Esophagus squamous epithelium (tissue), 5 donors: Measurements from ENCODE around the gene GSX1. TPM values are rescaled to one million over a fixed set of nuclear protein-coding genes. Genes with fewer than 3 reads are reported as not detected.

Experiments
- DNase-seq: peaks from one replicate; lab custom pipeline; 2025; lab: John Stamatoyannopoulos, UW
- H3K27ac ChIP-seq, 4 donors: fragments of 200-600 bp; sonication (generic); one replicate each; pipeline ENCODE4 v1.5.1; 2016 to 2019; ENCODE audit warnings: mild to moderate bottlenecking in 1 of 4
- H3K27me3 ChIP-seq, 4 donors: fragments of 200-600 bp; sonication (generic); 1 replicate in 3 of 4; 2 replicates in 1 of 4; pipeline versions ENCODE4 v1.5.1 to v1.6.0; 2017 to 2021; ENCODE audit warnings: antibody characterized with exemption in 1 of 4
- H3K36me3 ChIP-seq, 3 donors: fragments of 200-600 bp; sonication (generic); one replicate each; pipeline ENCODE4 v1.5.1; 2016 to 2019
- H3K4me1 ChIP-seq, 3 donors: fragments of 200-600 bp; sonication (generic); one replicate each; pipeline ENCODE4 v1.5.1; 2017 to 2019
- H3K4me3 ChIP-seq, 4 donors: fragments of 200-600 bp; sonication (generic); 1 replicate in 3 of 4; 2 replicates in 1 of 4; pipeline ENCODE4 v1.5.1; 2016 to 2019; ENCODE audit warnings: mild to moderate bottlenecking in 2 of 4, moderate library complexity in 1 of 4
- H3K9me3 ChIP-seq, 3 donors: fragments of 200-600 bp; sonication (generic); one replicate each; pipeline ENCODE4 v1.5.1; 2016 to 2019
- CTCF ChIP-seq, 6 experiments: fragments of 450-650 bp in 4 of 6; fragments of 200-600 bp in 2 of 6; sonication (generic) in 2 of 6; IDR thresholded peaks; one replicate each; pipeline ENCODE4 v1.5.1; 2016 to 2019; ENCODE audit warnings: antibody characterized with exemption in 6 of 6, mild to moderate bottlenecking in 4 of 6, moderate library complexity in 4 of 6
- POLR2A ChIP-seq, 4 donors: fragments of 450-650 bp; IDR thresholded peaks; one replicate each; pipeline ENCODE4 v1.6.1; 2017; ENCODE audit warnings: antibody characterized with exemption in 4 of 4, mild to moderate bottlenecking in 4 of 4, moderate library complexity in 3 of 4
- WGBS, 2 donors: methylation state at CpG; one replicate each; pipeline ENCODE4 v1.1.5; 2018; 5-methylcytosine and 5-hydroxymethylcytosine counted together
- intact Hi-C: fragments of 100-400 bp; cut with DNase I; formaldehyde crosslinking; loops from one replicate; pipeline ENCODE4 v1.15.0; 2022
- total RNA-seq, 4 donors: library from RNA; depleted of rRNA; stranded (reverse); fragments of >200 nt; gene quantifications; one replicate each; pipeline ENCODE4 v1.1.0, GENCODE V29; 2016
- donor health status: DM: yes; HTN: yes; CAD: no.

The GSX1 gene
- total RNA-seq, 4 donors from 2014 or later: not detected

GRCh38 chr13:27793507-27794367 lies 1.5 kb downstream of the GSX1 start:
- intact Hi-C loops: no loop called here
- Histone ChIP-seq H3K4me3 (no peak overlapping the region), H3K36me3 (no peaks in the 10 kb centered on the region), H3K4me1 (peaks cover 16 to 64% (median 32%) of the 10 kb centered on the region in 3 donors), H3K9me3 (no peaks in the 10 kb centered on the region), H3K27me3 (peaks cover 28 to 100% (median 73%) of the 10 kb centered on the region in 4 donors), H3K27ac (no peak overlapping the region)
- 10 to 18% methylated on average over 19 to 28 of the region's 63 CpGs for WGBS, 2 donors
- TF ChIP-seq CTCF (IDR thresholded peaks at IDR 0.05) (no peak), POLR2A (IDR thresholded peaks at IDR 0.05) (no peak)
- DNase-seq: no peak

GRCh38 chr13:27794368-27794691 lies 2.0 kb downstream of the GSX1 start:
- Histone ChIP-seq H3K36me3 (no peaks in the 10 kb centered on the region), H3K27ac (no peak overlapping the region), H3K4me1 (peaks cover 15 to 64% (median 32%) of the 10 kb centered on the region in 3 donors), H3K27me3 (peaks cover 28 to 100% (median 73%) of the 10 kb centered on the region in 4 donors), H3K4me3 (no peak overlapping the region), H3K9me3 (no peaks in the 10 kb centered on the region)
- intact Hi-C loops: no loop called here
- no peak for DNase-seq
- TF ChIP-seq POLR2A (IDR thresholded peaks at IDR 0.05): no peak
- TF ChIP-seq CTCF (IDR thresholded peaks at IDR 0.05): no peak
- 11 to 16% methylated on average over 11 of the region's 11 CpGs for WGBS, 2 donors

GRCh38 chr13:27794921-27795717 lies 2.8 kb downstream of the GSX1 start:
- Histone ChIP-seq H3K4me3 (no peak overlapping the region), H3K4me1 (peaks cover 8 to 56% (median 24%) of the 10 kb centered on the region in 3 donors), H3K9me3 (no peaks in the 10 kb centered on the region), H3K27ac (no peak overlapping the region), H3K36me3 (no peaks in the 10 kb centered on the region), H3K27me3 (peaks cover 25 to 100% (median 67%) of the 10 kb centered on the region in 4 donors)
- TF ChIP-seq POLR2A (IDR thresholded peaks at IDR 0.05): no peak
- no peak for TF ChIP-seq CTCF (IDR thresholded peaks at IDR 0.05)
- intact Hi-C loops: no loop called here
- 2 to 16% methylated on average over 38 to 42 of the region's 44 CpGs for WGBS, 2 donors
- no peak for DNase-seq

- Histone ChIP-seq H3K27ac (no peak overlapping the region), H3K27me3 (peaks cover 23 to 100% (median 63%) of the 10 kb centered on the region in 4 donors), H3K36me3 (no peaks in the 10 kb centered on the region), H3K4me1 (peaks cover 5 to 50% (median 19%) of the 10 kb centered on the region in 3 donors), H3K4me3 (no peak overlapping the region), H3K9me3 (no peaks in the 10 kb centered on the region)
- WGBS, 2 donors: 11% methylated on average over 6 of the region's 6 CpGs
- DNase-seq: no peak
- intact Hi-C loops: no loop called here
- TF ChIP-seq CTCF (IDR thresholded peaks at IDR 0.05) (no peak), POLR2A (IDR thresholded peaks at IDR 0.05) (no peak)
These were observed 3.4 kb downstream of the GSX1 start for GRCh38 chr13:27795718-27796019.
